Erythroblast (primary cell): ENCODE data around the gene PARD6A.

Experiments
- GATA1 ChIP-seq: IDR thresholded peaks from 2 replicates; pipeline ENCODE4 v1.6.1; 2011; ENCODE audit warnings: low read depth, mild to moderate bottlenecking, control low read depth, low read length, moderate library complexity
- POLR2A ChIP-seq: IDR thresholded peaks from 2 replicates; pipeline ENCODE4 v1.6.1; 2011; ENCODE audit warnings: mild to moderate bottlenecking, low read length

DNA sequence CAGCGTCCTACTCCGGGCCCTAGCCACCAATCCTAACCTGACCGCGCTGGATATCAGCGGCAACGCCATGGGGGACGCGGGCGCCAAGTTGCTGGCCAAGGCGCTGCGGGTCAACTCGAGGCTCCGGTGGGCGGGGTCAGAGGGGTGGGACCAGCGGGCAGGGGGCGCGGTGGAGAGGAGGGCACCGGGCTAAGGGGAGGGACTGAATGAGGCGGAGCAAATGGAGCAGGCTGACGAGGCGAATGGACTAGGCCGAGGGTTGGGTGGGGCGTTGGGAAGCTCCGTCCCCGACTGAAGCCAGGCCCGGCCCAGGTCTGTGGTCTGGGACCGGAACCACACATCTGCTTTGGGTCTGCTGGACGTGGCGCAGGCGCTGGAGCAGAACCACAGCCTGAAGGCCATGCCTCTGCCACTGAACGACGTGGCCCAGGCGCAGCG lies 11.2 kb upstream of the PARD6A start:
- no peak for TF ChIP-seq POLR2A
- TF ChIP-seq GATA1, result no peak
